Fibroblast of pulmonary artery (primary cell): ENCODE data around the gene RPS6KC1.
"Not testable (repeated sequence)": the region's sequence is repeated elsewhere in the genome, so short reads cannot be mapped to it uniquely, and the experiment has no call there.

Experiments
- DNase-seq: peaks from one replicate; pipeline ENCODE4 v3.0.0-alpha.2; 2010; ENCODE audit warnings: low read depth
- H3K4me3 ChIP-seq: replicated peaks from 2 replicates; pipeline ENCODE4 v1.5.1; 2011; ENCODE audit warnings: low read depth, mild to moderate bottlenecking, control low read depth, low read length, moderate library complexity
- TF ChIP-seq, protein P1 (sequence below): IDR thresholded peaks from 2 replicates; pipeline ENCODE4 v1.5.1; 2011; ENCODE audit warnings: mild to moderate bottlenecking, control low read depth, low read length, inconsistent platforms; ENCODE audit errors: missing control alignments

RPS6KC1 gene

DNA sequence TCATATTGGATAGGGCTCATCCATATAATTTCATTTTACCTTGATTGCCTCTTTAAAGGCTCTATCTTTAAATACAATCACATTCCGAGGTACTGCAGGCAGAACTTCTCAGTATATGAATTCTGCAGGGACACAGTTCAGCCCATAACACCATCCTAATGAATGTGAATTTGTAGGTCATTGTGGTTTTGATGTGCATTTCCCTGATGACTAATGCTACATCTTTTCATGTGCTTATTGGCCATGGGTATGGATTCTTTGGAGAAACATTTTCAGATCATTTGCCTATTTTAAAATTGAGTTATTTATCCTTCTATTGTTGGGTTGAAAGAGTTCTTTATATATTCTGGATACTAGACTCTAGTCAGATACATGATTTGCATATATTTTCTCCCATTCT, 9.6 kb upstream of the RPS6KC1 start:
- DNase-seq = peak; percentile 45
- TF ChIP-seq, protein P1, sequence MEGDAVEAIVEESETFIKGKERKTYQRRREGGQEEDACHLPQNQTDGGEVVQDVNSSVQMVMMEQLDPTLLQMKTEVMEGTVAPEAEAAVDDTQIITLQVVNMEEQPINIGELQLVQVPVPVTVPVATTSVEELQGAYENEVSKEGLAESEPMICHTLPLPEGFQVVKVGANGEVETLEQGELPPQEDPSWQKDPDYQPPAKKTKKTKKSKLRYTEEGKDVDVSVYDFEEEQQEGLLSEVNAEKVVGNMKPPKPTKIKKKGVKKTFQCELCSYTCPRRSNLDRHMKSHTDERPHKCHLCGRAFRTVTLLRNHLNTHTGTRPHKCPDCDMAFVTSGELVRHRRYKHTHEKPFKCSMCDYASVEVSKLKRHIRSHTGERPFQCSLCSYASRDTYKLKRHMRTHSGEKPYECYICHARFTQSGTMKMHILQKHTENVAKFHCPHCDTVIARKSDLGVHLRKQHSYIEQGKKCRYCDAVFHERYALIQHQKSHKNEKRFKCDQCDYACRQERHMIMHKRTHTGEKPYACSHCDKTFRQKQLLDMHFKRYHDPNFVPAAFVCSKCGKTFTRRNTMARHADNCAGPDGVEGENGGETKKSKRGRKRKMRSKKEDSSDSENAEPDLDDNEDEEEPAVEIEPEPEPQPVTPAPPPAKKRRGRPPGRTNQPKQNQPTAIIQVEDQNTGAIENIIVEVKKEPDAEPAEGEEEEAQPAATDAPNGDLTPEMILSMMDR = no peak
- H3K4me3 ChIP-seq = no peak overlapping the region

DNA sequence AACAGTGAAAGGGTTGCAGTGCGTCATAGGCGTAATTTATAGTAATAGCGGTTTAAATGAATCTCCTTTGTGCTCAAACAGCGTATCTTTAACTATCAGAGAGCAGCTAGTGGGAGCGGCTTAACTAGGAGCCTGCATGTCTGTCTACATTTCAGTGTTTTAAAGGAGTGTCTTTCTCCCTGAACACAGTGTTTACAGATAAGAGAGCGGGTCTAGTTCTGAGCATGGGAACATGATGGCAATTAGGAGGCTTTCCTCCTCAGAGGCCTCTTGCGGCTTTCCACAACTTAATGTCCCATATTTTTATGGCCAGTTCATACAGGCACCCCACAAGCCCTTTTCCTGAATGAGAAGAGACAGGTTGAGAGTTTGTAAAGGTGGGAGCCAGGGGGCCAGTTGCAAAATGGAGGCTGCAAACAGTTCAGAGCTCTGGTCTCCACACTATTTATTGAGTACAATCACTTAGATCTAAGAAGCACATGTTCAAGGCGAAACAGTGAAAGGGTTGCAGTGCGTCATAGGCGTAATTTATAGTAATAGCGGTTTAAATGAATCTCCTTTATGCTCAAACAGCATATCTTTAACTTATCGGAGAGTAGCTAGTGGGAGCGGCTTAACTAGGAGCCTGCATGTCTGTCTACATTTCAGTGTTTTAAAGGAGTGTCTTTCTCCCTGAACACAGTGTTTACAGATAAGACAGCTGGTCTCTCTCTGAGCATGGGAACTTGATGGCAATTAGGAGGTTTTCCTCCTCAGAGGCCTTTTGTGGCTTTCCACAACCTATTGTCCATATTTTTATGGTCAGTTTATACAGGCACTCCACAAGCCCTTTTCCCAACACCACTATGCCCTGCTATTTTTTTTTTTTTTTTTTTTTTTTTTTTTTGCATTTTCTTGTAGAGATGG, 5.5 kb upstream of the RPS6KC1 start:
- H3K4me3 ChIP-seq, DNase-seq: not testable (repeated sequence)

DNA sequence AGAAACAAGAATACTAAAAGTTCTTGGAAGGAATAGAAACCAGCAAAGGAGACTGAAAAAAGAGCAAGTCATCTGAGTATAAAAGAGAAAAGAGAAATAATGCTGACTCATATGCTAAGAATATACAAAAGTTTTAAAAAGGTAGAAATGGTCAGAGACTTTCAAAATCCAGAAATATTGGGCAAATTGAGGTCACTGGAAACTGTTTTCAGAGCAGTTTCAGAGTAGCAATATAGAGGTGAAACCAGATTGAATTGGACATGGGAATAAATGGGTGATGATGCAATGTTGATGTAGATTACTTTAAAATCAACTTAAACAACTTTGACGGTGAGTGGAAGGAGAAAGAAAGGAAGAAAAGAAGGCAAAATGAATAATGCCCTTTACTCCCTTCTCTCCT, 1.8 kb upstream of the RPS6KC1 start:
- DNase-seq = no peak
- TF ChIP-seq, protein P1 = no peak
- no peak overlapping the region for H3K4me3 ChIP-seq

DNA sequence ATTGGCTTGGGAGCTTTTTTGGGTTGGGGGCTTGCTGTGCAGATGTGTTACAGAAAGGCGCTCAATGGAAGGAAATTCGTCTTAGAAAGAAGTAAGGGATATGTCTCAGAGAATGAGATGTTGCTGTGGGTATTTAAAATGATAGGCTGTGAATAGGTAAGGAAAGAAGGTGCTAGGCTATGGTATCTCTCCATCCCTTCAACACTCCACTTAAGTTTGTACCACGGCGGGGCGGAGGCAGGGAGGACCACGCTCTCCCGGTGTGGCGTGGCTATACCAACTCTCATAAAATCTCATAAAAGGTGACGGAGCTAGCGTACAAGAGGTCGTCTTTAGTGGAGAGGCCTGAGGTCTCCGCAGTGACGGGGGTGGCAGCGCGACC, 305 bp upstream of the RPS6KC1 start:
- H3K4me3 ChIP-seq = peak overlapping the region; percentile 99
- no peak for DNase-seq
- TF ChIP-seq, protein P1 = no peak

DNA sequence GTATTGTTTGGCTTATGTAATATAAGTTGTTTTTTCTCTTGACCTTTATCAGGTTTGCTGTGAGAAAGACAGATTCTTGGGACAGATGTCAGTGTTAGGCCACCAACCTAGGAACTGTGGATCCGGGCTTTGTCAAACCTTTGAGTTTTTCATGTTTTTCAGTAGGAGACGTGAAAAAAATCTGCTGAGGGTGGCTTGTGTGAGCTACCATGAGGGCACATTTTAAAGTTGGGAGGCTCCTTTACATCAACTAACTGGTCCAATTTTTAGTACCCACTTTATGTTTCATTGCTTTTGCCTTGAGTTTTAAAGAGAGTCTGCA, 801 bp downstream of the RPS6KC1 start:
- DNase-seq = no peak
- TF ChIP-seq, protein P1 = no peak
- peak overlapping the region; percentile 99 for H3K4me3 ChIP-seq

DNA sequence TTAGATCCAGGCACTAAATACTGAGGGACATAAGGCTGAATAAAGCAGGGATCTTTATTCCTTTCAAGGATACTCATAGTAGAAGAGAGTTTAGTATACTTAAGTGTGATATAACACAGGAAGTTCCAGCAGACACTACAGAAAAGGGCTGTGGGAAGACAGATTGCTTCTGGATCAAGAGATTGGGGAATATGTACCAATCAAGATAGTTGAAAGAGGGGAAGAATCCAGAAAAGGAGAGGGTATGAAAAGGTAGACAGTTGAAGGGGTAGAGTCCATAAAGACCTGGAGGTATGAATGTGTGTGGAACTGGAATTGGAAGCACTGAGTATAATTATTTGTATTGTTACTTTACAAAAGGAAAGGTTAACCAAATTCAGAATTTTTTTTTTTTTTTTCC, 2.4 kb downstream of the RPS6KC1 start:
- H3K4me3 ChIP-seq = no peak overlapping the region
- DNase-seq = no peak
- TF ChIP-seq, protein P1 = no peak

DNA sequence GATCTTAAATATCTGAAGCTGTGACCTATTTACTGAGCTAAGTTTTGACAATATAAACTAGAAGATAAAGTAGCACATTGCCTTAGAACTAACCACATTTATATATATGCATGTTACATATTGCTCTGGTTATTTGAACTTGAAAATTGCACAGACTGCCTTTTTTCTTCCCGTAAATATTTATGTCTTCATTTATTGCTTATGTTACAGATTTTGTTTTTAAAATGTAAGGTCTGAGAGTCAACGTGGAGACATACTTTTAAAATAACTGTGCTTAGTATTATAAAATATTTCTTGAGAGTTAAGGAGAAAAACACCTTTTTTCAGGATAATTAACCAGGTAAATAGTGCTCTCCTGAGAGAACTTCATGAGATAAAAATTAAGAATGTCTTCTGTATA, 3.1 kb downstream of the RPS6KC1 start:
- H3K4me3 ChIP-seq = no peak overlapping the region
- no peak for DNase-seq
- TF ChIP-seq, protein P1 = no peak
